ENCODE measurements around the gene ARID3A. TPM values are rescaled to one million over a fixed set of nuclear protein-coding genes. Genes with fewer than 3 reads are reported as not detected.
A peak's percentile ranks its signal among the peaks of the same experiment; 100 is the strongest.

The ARID3A gene
- total and polyA plus RNA-seq, 2 of the 4 experiments (the other 2 are of a cell fraction), result 16.0 to 23.1 TPM

- Histone ChIP-seq H4K20me1 (ENCODE audit: insufficient read depth, low read length) (peaks cover 10% of the 10 kb centered on the region), H3K36me3 (ENCODE audit: control insufficient read depth, insufficient read depth, low read length) (peaks cover 14% of the 10 kb centered on the region), H2BK20ac (ENCODE audit: low read depth, low read length) (peak overlapping the region; percentile 77), H3K79me1 (ENCODE audit: low read depth in 1 of 2, low read length in 2 of 2) (peaks cover 0 to 33% of the 10 kb centered on the region in 2 experiments; a peak in 1 of 4 replicates), H3K23ac (ENCODE audit: low read depth, low read length) (peak overlapping the region; percentile 93), H3K4me3 (ENCODE audit: insufficient read depth, low read depth, low read length) (peak overlapping the region; percentile 96), H2AFZ (replicated peaks; ENCODE audit: low read length, poor library complexity) (peak overlapping the region; percentile 95), H3K4me2 (ENCODE audit: low read depth, low read length) (peak overlapping the region; percentile 74), H4K5ac (ENCODE audit: low read depth, low read length) (no peak overlapping the region), H3K9me3 (ENCODE audit: control insufficient read depth, insufficient read depth, low read length) (no peaks in the 10 kb centered on the region), H2BK15ac (ENCODE audit: low read depth, low read length) (peak overlapping the region; percentile 76; the same call in 1 of the 3 replicates), H2AK5ac (ENCODE audit: low read depth, low read length) (peak overlapping the region; percentile 77), H3K14ac (replicated peaks; ENCODE audit: low read depth, low read length) (peak overlapping the region; percentile 65), H3K4me1 (ENCODE audit: control insufficient read depth, insufficient read depth, low read length) (peaks cover 7% of the 10 kb centered on the region), H4K8ac (ENCODE audit: low read depth in 2 of 2, low read length in 2 of 2) (peak overlapping the region; percentile 50 to 57; a peak in 2 of 4 replicates), H4K91ac (ENCODE audit: insufficient read depth, low read depth, low read length) (peak overlapping the region; percentile 85), H2BK120ac (ENCODE audit: low read depth, low read length) (peak overlapping the region; percentile 79), H3K18ac (ENCODE audit: low read depth, low read length) (peak overlapping the region; percentile 50), H2BK5ac (ENCODE audit: low read depth, low read length, poor library complexity, severe bottlenecking) (peak overlapping the region; percentile 96), H3K27me3 (ENCODE audit: control insufficient read depth, insufficient read depth, low read length) (peaks cover 10% of the 10 kb centered on the region), H3K27ac (ENCODE audit: insufficient read depth, low read length) (peak overlapping the region; percentile 91), H2AK9ac (replicated peaks; ENCODE audit: low read depth, low read length, poor library complexity) (peak overlapping the region; percentile 98), H3K56ac (ENCODE audit: extremely low read depth, insufficient read depth, low read length) (peak overlapping the region; percentile 60; the same call in 1 of the 2 replicates), H3K4ac (ENCODE audit: low read depth, low read length) (peak overlapping the region; percentile 86), H3K9me1 (ENCODE audit: insufficient read depth, low read length) (no peaks in the 10 kb centered on the region), H3K9ac (ENCODE audit: low read depth, low read length) (peak overlapping the region; percentile 78)
- intact Hi-C loops (cut with micrococcal nuclease) (no loop called here), in situ Hi-C loops (cut with MboI; ENCODE audit: low sequenced_read_pairs) (no loop called here), dilution Hi-C loops (cut with HindIII; ENCODE audit: low sequenced_read_pairs, unreplicated experiment) (no loop called here)
- 2% methylated on average over 22 of the region's 39 CpGs; no CpG with 5 or more reads in 1 of the 2 experiments for WGBS, 2 experiments (ENCODE audit: extremely low coverage in 2 of 2, insufficient read length in 1 of 2)
- ATAC-seq (ENCODE audit: low read depth), result peak; percentile 44
- ChIA-PET POLR2A (ENCODE audit: unreplicated experiment) (no interaction called here), CTCF (no interaction called here)
- DNase-seq, result peak; percentile 18
- TF ChIP-seq CTCF (conservative IDR thresholded peaks at IDR 0.05; ENCODE audit: low read depth, low read length) (no peak), USF2 (IDR thresholded peaks at IDR 0.05; ENCODE audit: low read depth, low read length) (peak; percentile 77), MXI1 (IDR thresholded peaks at IDR 0.05; ENCODE audit: borderline replicate concordance, low read depth, low read length) (peak; percentile 84; the same call in 1 of the 2 replicates), CEBPB (IDR thresholded peaks at IDR 0.05; ENCODE audit: low read depth, low read length) (0 out of 2 replicates have a peak, but pooled peaks have one; percentile 6)
- BruUV-seq (replicated peaks), result no TSS peak
Measured at GRCh38 chr19:925087-925525, 729 bp upstream of the ARID3A start.

Measured in IMR-90 (cell line).